Dermis lymphatic vessel endothelial cell (primary cell): ENCODE measurements around the gene ALCAM. TPM values are rescaled to one million over a fixed set of nuclear protein-coding genes. Genes with fewer than 3 reads are reported as not detected.

Experiments
- total RNA-seq: library from RNA; depleted of rRNA; stranded (reverse); fragments of >200 nt; gene quantifications from 2 replicates; pipeline ENCODE4 v1.2.1, GENCODE V29; 2014

ALCAM gene
- 37.8 and 38.8 TPM in 2 replicates for total RNA-seq

GRCh38 chr3:105366326-105367062, at the start of gene ALCAM:
Gene ALCAM (plus strand): TSS chr3:105366909.

